ENCODE data around the gene GPR39.

- TF ChIP-seq POLR2A (IDR thresholded peaks at IDR 0.05) = no peak
- TF ChIP-seq CTCF (IDR thresholded peaks at IDR 0.05) = no peak
Measured at GRCh38 chr2:132477436-132477835, 60.8 kb downstream of the GPR39 start.

All from tibial nerve (tissue), 3 donors.